Mucosa of descending colon (tissue), 3 donors: Measurements from ENCODE around the gene AGAP3. TPM values are rescaled to one million over a fixed set of nuclear protein-coding genes. Genes with fewer than 3 reads are reported as not detected.
A peak's percentile ranks its signal among the peaks of the same experiment; 100 is the strongest.

ENCODE experiments used
- ATAC-seq: fragments of 200-7000 bp; cut with Tn5 transposase; one replicate; pipeline ENCODE4 v1.9.1; 2020; ENCODE audit warnings: mild to moderate bottlenecking, moderate library complexity
- DNase-seq, 3 donors: peaks; one replicate each; pipeline ENCODE4 v3.0.0-alpha.2; 2020
- H3K36me3 ChIP-seq: fragments of 200-600 bp; one replicate; pipeline ENCODE4 v1.8.0; 2021; ENCODE audit warnings: low read depth, mild to moderate bottlenecking
- H3K4me1 ChIP-seq: fragments of 200-600 bp; one replicate; pipeline ENCODE4 v1.8.0; 2021; ENCODE audit warnings: low read depth, mild to moderate bottlenecking
- H3K4me3 ChIP-seq: fragments of 200-600 bp; one replicate; pipeline ENCODE4 v1.8.0; 2021; ENCODE audit warnings: mild to moderate bottlenecking
- H3K9me3 ChIP-seq: fragments of 200-600 bp; one replicate; pipeline ENCODE4 v1.8.0; 2021; ENCODE audit warnings: mild to moderate bottlenecking
- CTCF ChIP-seq: fragments of 200-600 bp; IDR thresholded peaks from one replicate; pipeline ENCODE4 v1.8.0; 2022; ENCODE audit warnings: antibody characterized with exemption, mild to moderate bottlenecking
- intact Hi-C, 2 donors: fragments of 100-400 bp; cut with DNase I in 1 of 2; cut with micrococcal nuclease in 1 of 2; formaldehyde crosslinking; loops; one replicate each; pipeline versions ENCODE4 v1.11.0 to v1.11.1; 2022; cut with DNase I, micrococcal nuclease
- total RNA-seq, 3 donors: library from RNA; stranded (reverse); fragmentation: NEBNext Ultra II Directional in 2 of 3; extraction: Animal tissue kit (Norgen Biotek cat#: 25700) in 2 of 3; gene quantifications; one replicate each; pipeline versions ENCODE4 v1.2.1 to v1.2.4, GENCODE V29; 2021 to 2023
- donor health status: DM: no; HTN: no; CAD: no; lungs with moderate emphysema.
- donor health status: DM: no; HTN: no; CAD: no.
- donor health status: DM: no; HTN: yes; CAD: no.

Gene AGAP3
- total RNA-seq, 3 donors from 2014 or later, result 39.7 to 116 (median 50.6) TPM

GRCh38 chr7:151172273-151173141 lies 86.2 kb downstream of the AGAP3 start:
- ATAC-seq, result peak; percentile 98
- no peak overlapping the region for H3K4me3 ChIP-seq
- peaks cover 10% of the 10 kb centered on the region for H3K4me1 ChIP-seq
- no peaks in the 10 kb centered on the region for H3K9me3 ChIP-seq
- peak; percentile 100 for TF ChIP-seq CTCF
- H3K36me3 ChIP-seq, result no peaks in the 10 kb centered on the region
- DNase-seq, result peak; percentile 82 to 87 (median 82)
- intact Hi-C loops, result loop anchor here in 1 of 2 donors (5.0 to 10.0 kb wide), 2 partner anchors 50 to 132 kb away; no protein-coding TSS in a partner anchor

DNA sequence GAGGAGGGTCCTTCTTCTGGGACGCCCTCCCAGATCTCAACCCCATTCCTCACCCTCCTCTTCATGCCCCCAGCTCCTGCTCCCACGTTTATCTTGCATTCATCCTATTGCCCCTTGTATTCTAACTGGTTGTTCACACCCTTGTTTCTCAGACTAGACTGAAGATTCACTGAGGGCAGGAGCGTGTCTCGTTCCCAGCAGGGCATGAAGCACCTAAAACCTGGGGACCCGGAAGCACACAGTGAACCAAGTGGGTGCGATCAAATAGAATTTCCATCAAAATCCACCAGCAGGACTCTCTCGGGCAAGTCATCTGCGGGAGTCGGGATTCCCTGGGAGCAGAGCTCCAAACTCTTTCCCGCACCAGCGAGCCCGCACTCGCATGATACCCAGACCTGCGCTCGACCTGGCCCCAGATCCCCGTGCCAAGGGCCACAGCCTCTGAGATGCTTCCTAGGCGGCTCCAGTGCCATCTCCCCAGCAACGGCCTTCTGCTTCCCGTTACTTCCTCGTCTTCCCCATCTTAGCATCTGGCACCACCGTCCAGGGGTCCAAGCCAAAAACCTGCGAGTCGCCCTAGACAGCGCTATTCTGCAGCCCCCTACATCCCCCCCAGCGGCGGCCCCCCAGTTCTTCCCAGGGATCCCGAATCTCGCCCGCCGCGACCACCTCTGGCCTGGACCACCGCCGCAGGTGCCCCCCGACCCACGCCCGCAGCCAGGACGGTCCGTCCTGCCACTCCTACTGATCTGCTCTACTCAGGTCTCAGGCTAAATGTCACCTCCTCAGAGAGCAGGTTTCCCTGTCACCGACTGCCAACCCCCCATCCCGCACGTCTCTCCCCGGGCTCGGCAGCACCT lies 87.3 kb downstream of the AGAP3 start:
- DNase-seq (no peak), ATAC-seq (no peak)
- intact Hi-C loops, result loop anchor here in 1 of 2 donors (5.0 to 10.0 kb wide), 2 partner anchors 51 to 131 kb away; no protein-coding TSS in a partner anchor
- Histone ChIP-seq H3K4me1 (no peaks in the 10 kb centered on the region), H3K4me3 (no peak overlapping the region), H3K36me3 (no peaks in the 10 kb centered on the region), H3K9me3 (no peaks in the 10 kb centered on the region)
- TF ChIP-seq CTCF, result no peak

GRCh38 chr7:151174246-151175046 lies 88.2 kb downstream of the AGAP3 start:
- intact Hi-C loops, result loop anchor here in 1 of 2 donors (5.0 to 10.0 kb wide), 2 partner anchors 52 to 130 kb away; no protein-coding TSS in a partner anchor
- TF ChIP-seq CTCF, result no peak
- ATAC-seq (no peak), DNase-seq (no peak)
- Histone ChIP-seq H3K9me3 (no peaks in the 10 kb centered on the region), H3K4me1 (no peaks in the 10 kb centered on the region), H3K36me3 (no peaks in the 10 kb centered on the region), H3K4me3 (no peak overlapping the region)

DNA sequence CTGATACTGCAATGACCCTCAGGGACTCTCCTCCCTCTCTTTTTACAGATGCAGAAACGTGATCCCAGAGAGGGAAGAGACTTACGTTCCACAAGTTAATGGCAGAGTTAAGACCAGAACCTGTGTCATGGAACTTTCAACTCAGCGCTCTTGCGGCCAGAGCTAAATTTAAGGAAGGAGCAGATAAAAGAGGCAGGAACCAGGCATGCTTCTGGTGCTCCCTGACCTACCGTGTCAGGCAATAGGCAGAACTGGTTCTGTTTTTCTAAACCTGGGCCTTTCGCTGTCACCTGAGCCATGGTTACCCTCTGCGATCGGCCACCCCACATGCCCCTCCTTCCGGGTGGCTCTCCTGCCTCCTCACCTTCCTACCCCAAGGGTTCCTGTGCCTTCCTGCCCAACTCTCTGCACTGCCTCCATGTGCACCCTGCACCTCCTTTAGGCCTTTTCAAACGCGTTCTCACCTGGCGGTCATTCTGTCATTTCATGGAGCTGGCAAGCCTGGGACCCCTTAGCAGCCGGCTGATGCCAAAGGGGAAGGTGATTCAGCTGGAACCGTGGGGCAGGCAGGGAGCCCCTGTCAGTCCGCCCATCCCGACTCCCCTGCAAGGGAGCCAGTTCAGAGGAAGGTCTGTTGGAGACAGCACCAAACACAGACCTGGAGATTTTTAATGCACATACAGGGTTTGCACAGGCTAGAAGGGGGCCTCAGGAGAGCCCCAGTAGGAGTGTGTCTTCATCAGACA lies 88.9 kb downstream of the AGAP3 start:
- intact Hi-C loops, result loop anchor here in 1 of 2 donors (10.0 kb wide), 1 partner anchor 130 kb away; no protein-coding TSS in a partner anchor
- no peaks in the 10 kb centered on the region for H3K4me1 ChIP-seq
- no peaks in the 10 kb centered on the region for H3K36me3 ChIP-seq
- no peak for DNase-seq
- H3K4me3 ChIP-seq, result no peak overlapping the region
- TF ChIP-seq CTCF, result no peak
- no peak for ATAC-seq
- no peaks in the 10 kb centered on the region for H3K9me3 ChIP-seq
